Bone marrow (tissue), 2 donors: ENCODE results near the gene TRAM2.
A peak's percentile ranks its signal among the peaks of the same experiment; 100 is the strongest.

Source experiments
- DNase-seq, 2 donors: peaks; one replicate each; lab custom pipeline; 2025; lab: John Stamatoyannopoulos, UW

The TRAM2 gene, protein sequence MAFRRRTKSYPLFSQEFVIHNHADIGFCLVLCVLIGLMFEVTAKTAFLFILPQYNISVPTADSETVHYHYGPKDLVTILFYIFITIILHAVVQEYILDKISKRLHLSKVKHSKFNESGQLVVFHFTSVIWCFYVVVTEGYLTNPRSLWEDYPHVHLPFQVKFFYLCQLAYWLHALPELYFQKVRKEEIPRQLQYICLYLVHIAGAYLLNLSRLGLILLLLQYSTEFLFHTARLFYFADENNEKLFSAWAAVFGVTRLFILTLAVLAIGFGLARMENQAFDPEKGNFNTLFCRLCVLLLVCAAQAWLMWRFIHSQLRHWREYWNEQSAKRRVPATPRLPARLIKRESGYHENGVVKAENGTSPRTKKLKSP

GRCh38 chr6:52577022-52577777, at the start of gene TRAM2:
Gene TRAM2, minus strand, starts transcription at chr6:52577060. Its CDS starts 145 bp downstream, at chr6:52576915.
- peak in 1 of 2 donors; percentile 85 for DNase-seq

DNA sequence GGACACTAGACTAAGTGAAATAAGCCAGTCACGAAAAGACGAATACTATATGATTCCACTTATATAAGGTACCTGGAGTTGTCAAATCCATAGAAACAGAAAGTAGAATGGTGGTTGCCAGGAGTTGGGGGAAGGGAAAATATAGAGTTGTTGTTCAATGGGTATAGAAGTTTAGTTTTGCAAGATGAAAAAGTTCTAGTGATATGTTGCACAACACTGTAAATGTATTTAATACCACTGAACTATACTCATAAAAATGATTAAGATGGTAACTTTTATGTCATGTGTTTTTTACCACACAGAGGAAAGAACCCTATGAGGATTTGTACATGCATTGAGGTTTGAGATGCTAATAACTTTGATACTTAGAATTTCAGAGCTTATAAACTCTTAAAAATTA, 46.0 kb upstream of the TRAM2 start:
- DNase-seq, result no peak

GRCh38 chr6:52621631-52622030, 44.8 kb upstream of the TRAM2 start:
- no peak for DNase-seq

DNA sequence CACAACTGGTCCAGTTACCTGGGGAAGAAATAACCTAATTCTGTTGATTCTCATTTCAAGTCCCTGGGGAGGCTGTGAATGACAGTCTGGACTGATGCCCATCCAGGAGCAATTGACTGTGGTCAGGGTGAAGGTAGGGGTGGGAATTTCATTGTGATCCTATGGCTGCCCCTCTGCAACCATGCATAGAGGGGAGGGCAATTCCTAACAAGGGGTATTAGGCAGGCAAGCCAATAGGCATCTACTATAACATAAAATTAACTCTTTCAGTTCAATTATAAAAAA, 44.0 kb upstream of the TRAM2 start:
- DNase-seq, result no peak

GRCh38 chr6:52620055-52620905, 43.4 kb upstream of the TRAM2 start:
- DNase-seq, result no peak

- DNase-seq, result no peak
Measured at GRCh38 chr6:52617087-52617486, 40.2 kb upstream of the TRAM2 start.

GRCh38 chr6:52616059-52616690, 39.3 kb upstream of the TRAM2 start:
- no peak for DNase-seq

DNA sequence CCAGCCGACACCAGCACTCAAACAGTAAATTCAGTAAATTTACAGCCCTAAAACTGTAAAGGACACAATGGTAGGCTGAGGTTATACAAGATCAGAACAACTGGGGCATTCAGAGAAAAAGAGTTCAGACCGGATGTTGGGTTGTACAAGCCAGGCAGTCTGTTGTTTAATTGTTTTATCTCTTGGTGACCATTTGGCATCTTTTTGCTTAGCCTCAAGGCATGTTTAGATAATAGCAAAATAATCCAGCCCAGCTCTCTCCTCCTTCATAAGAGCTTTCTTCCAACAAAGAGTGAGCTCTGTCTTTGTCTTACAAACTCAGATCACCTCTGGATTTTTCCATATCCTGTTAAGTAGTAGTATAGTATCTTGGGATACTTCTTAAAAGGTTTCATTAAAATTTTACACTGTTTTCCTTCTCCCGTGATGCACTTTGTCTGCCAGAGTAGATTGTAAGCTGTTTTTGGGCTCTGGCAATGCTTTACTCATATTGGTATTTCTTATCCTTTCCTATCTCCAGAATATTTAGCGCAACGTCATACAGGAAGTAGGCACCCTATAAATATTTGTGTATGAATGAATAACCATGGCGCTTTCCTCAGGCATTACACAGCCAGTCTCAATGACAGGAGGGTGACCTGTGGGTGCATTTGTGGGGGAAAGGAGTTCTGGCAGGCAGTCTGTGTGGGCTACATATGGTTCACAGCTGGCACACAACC, 35.6 kb upstream of the TRAM2 start:
- no peak for DNase-seq

DNA sequence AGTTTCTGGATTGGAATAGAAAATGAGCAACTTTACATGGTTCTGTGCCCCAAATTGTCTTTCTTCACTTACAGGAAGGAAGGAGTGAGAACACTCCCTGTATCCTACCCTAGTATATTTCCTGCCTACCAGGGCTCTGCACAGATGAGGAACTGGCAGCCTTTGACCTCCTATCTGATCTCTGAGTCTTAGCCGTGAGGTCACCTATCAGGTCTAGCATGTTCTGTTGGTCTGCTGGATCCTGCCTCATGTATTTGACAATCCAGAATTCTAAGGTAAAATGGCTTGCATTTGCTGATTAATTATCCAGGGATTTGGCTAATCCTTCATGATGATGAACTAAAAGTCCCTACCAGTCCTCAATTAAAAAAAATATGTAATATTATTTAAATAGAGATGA, 35.0 kb upstream of the TRAM2 start:
- DNase-seq, result peak in 1 of 2 donors; percentile 45

DNA sequence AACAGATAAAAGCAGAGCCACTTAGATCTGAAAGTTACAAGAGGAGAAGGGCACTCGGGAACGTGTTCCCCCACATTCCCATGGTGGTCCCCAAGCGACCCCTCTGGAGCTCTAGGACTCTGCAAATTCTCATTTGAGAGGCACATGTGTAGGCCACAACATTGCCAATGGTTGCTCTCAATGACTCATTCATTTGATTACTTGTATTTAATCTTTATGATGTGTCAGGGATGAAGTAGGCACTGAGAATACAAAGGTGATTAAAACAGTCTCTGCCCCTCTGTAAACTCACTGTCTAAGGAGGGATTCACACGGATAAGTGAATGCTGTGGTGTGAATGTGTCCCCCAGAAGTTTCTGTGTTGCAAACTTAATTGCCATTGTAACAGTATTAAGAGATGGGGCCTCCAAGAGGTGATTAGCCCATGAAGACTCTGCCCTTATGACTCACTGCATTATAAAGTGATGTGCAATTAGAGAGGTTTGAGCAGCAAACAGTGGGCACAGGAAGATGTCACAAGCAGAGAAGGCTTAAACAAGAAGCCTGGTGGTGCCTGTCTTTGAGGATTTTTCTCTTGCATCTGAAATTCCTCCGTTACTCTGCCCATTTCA, 34.0 kb upstream of the TRAM2 start:
- DNase-seq, result no peak

DNA sequence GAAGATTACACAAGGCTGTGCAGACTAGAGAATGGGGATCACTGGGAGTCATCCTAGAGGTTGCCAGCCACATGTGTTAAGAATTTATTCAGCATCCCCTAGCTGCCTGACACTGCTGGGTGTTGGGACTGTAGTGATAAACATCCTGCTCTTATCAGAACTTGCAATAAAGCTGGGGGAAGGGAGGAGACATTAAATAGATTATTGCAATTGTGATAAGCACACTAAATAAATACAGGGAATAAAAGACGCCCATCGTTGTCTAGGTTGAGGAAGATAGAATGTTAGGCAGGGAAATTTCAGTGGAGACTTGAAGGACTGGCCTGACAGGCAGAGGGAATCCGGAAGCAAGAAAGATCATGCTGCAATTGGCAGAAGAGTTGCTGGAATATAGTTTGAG, 33.2 kb upstream of the TRAM2 start:
- DNase-seq, result no peak

GRCh38 chr6:52605610-52606185, 28.8 kb upstream of the TRAM2 start:
- DNase-seq, result no peak

DNA sequence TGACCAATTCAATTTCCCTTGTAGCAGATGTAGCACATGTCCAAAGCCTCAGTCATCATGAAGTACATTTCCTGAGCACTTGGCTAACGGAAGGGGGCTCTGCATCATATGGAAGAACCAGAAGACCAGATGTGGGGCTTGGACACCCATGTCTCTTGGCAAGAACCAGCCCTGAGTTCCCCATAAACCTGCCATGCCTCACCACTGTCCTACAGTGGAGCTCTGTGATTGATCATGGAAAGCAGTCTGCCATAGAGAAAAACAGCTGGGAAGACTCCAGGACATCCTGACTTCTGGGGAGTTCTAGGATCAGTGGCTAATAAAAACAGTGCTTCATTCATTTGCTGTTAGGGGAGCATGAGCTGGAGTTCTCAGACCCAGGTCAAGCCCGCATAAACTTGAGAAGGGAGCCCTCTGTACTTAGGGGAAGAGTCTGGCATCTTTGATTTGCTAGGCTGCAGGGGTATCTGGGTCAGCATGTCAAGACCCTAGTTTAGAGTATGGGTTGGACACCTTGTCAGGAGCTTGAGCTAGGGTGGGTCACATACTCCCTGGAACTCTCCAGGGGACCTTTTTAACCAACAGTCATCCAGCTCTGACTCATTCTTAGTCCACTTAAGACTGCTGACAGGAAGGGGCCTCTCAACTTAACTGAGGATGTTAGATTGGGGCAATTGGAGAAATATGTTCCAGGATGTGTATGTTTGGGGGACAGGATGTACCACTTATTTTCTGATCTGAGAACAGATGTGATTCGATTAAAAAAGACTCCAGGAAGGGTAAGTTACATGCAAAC, 26.3 kb upstream of the TRAM2 start:
- DNase-seq, result peak in 1 of 2 donors; percentile 60

DNA sequence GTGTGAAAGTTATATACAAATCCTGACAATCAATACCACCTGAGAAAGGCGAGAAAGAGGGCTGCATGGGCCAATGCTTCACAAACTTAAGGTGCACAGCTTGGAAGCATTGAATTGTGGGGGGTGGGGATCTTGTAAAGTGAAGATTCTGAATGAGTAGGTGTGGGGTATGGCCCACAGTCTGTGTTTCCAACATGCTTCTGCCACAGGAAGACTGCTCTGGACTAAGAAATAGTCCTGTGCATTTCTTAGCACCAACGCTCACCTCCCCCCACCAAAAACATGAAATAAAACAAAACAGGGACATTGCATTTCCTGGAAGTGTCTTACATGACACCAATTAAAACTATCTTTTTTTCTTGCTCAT, 21.9 kb upstream of the TRAM2 start:
- DNase-seq, result no peak

DNA sequence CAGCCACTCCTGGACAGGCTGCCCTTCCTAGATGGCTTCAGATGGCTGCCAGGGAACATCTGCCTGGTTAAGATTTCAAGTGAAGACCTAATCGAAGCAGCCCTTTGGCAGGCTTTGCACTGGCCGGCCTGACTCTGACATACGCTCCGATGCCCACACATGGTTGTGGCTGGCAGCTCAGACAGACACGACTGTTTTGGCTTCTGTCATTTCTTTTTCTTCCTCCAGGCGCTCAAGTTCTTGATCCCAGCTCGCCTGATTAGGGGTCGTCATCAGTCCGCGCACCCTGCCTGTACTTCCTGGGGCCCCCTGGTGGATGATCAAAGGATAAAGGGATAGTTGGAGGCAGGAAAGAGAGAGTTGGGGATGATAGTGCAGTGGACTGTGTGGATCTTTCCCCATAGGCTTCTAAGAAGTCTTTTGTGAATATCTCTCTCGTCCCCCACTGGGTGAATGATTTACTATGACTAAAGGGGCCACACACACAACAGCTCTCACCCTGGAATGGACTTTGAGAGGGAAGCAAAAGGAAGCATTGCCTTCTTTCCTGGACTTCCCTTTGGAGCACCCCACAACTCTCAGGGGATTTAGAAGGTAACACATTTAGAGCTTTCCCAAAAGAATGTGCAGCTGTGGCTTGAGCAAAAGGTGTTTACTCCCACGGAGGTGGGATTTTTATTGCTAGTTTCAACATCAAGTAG, 21.4 kb upstream of the TRAM2 start:
- no peak for DNase-seq

- no peak for DNase-seq
Measured at GRCh38 chr6:52597738-52598122, 20.9 kb upstream of the TRAM2 start.

GRCh38 chr6:52596371-52597028, 19.6 kb upstream of the TRAM2 start:
- DNase-seq, result no peak

- DNase-seq, result no peak
Measured at GRCh38 chr6:52595796-52596130, 18.9 kb upstream of the TRAM2 start.
